K562 (cell line): ENCODE data around the gene CAPN10. TPM values are rescaled to one million over a fixed set of nuclear protein-coding genes. Genes with fewer than 3 reads are reported as not detected.

ENCODE experiments used
- ATAC-seq: fragments of 200-7000 bp; cut with Tn5 transposase; 3 replicates; pipeline ENCODE4 v1.9.1; 2020; ENCODE audit warnings: moderate library complexity
- BruUV-seq: library from RNA; stranded (reverse); fragments of 400-500 nt; replicated peaks from 2 replicates; lab custom pipeline; 2021; lab: Mats Ljungman, UMichigan
- CTCF ChIA-PET: fragments of 300-600 bp; formaldehyde crosslinking; extraction: SDS; loops from one replicate; lab custom pipeline; 2021; ENCODE audit warnings: low intra/inter-chr PET ratio; lab: Yijun Ruan, JAX
- POLR2A ChIA-PET: fragments of 300-600, 350-650 bp; sonication (Branson Sonifier 250); formaldehyde crosslinking; extraction: SDS; loops from one replicate; lab custom pipeline; 2021; ENCODE audit warnings: antibody characterized with exemption, inconsistent platforms; lab: Yijun Ruan, JAX
- DNase-seq, 4 experiments: peaks; one replicate each; pipeline versions ENCODE4 v3.0.0 to v3.0.0-alpha.2; 2011 to 2018; ENCODE audit warnings: low spot score in 3 of 4, mixed read lengths in 3 of 4; ENCODE audit errors: extremely low read depth in 1 of 4
- FAIRE-seq: peaks from 2 replicates; lab custom pipeline; 2011; peaks lifted over from hg19 to GRCh38; lab: Jason Lieb, UNC
- H2AFZ ChIP-seq: 2 replicates; pipeline ENCODE4 v1.6.0; 2011; ENCODE audit warnings: low read depth, low read length, control low read depth, inconsistent platforms
- H3K27ac ChIP-seq: fragments of 200-600 bp; 3 replicates; pipeline ENCODE4 v1.8.0; 2011; ENCODE audit warnings: low read depth, mild to moderate bottlenecking, control low read depth, inconsistent platforms, low read length, moderate library complexity, mixed read lengths; ENCODE audit errors: extremely low read depth
- H3K27me3 ChIP-seq, 2 experiments: fragments of 300-600 bp in 1 of 2; 2 replicates in 1 of 2; 3 replicates in 1 of 2; pipeline versions ENCODE4 v1.6.0 to v1.8.0; 2011; ENCODE audit warnings: inconsistent platforms in 2 of 2, low read length in 2 of 2, mild to moderate bottlenecking in 1 of 2, mixed read lengths in 1 of 2, moderate library complexity in 1 of 2; ENCODE audit not compliant: control insufficient read depth in 2 of 2, insufficient read depth in 2 of 2
- H3K36me3 ChIP-seq: fragments of 300-600 bp; 3 replicates; pipeline ENCODE4 v1.8.0; 2011; ENCODE audit warnings: mild to moderate bottlenecking, low read length, inconsistent platforms; ENCODE audit not compliant: control insufficient read depth, insufficient read depth
- H3K4me1 ChIP-seq, 2 experiments: fragments of 200-600 bp in 1 of 2; replicated peaks in 1 of 2; 2 replicates in 1 of 2; 3 replicates in 1 of 2; pipeline versions ENCODE4 v1.5.1 to v1.8.0; 2011; ENCODE audit warnings: inconsistent platforms in 2 of 2, low read length in 2 of 2, mild to moderate bottlenecking in 1 of 2, mixed read lengths in 1 of 2, moderate library complexity in 1 of 2; ENCODE audit not compliant: control insufficient read depth in 2 of 2, insufficient read depth in 2 of 2
- H3K4me2 ChIP-seq: 2 replicates; pipeline ENCODE4 v1.6.1; 2011; ENCODE audit warnings: low read length, control low read depth, inconsistent platforms, mixed read lengths; ENCODE audit not compliant: insufficient read depth
- H3K4me3 ChIP-seq: fragments of 200-600 bp; sonication (generic), shearing (Covaris generic); 2 replicates; pipeline ENCODE4 v1.5.1; 2016; ENCODE audit warnings: control low read depth, inconsistent platforms
- H3K79me2 ChIP-seq: fragments of 200-600 bp; 3 replicates; pipeline ENCODE4 v1.8.0; 2011; ENCODE audit warnings: low read length, inconsistent platforms; ENCODE audit not compliant: control insufficient read depth, insufficient read depth
- H3K9ac ChIP-seq, 2 experiments: 2 replicates each; pipeline versions ENCODE4 v1.6.0 to v1.6.1; 2011; ENCODE audit warnings: low read depth in 2 of 2, low read length in 2 of 2, control low read depth in 1 of 2, inconsistent platforms in 1 of 2, mild to moderate bottlenecking in 1 of 2, mixed read lengths in 1 of 2; ENCODE audit not compliant: insufficient read depth in 1 of 2
- H3K9me1 ChIP-seq: one replicate; pipeline ENCODE4 v1.6.0; 2011; ENCODE audit warnings: inconsistent platforms, mild to moderate bottlenecking, low read length, moderate library complexity; ENCODE audit not compliant: control insufficient read depth, insufficient read depth
- H3K9me3 ChIP-seq: replicated peaks from 2 replicates; pipeline ENCODE4 v1.5.1; 2011; ENCODE audit warnings: low read depth, low read length, inconsistent platforms; ENCODE audit not compliant: control insufficient read depth, insufficient read depth
- H4K20me1 ChIP-seq: replicated peaks from 2 replicates; pipeline ENCODE4 v1.6.1; 2011; ENCODE audit warnings: low read length, inconsistent platforms, mixed read lengths; ENCODE audit not compliant: control insufficient read depth, insufficient read depth
- ATF7 ChIP-seq: fragments of 450-650 bp; IDR thresholded peaks from 2 replicates; pipeline ENCODE4 v1.7.1; 2014; ENCODE audit warnings: mild to moderate bottlenecking, moderate library complexity
- ETV6 ChIP-seq, 3 experiments: fragments of 150-350 bp in 1 of 3; sonication (generic) in 1 of 3; formaldehyde crosslinking in 1 of 3; IDR thresholded peaks; 2 replicates each; pipeline versions ENCODE4 v1.6.1 to v1.8.0; 2014 to 2022; ENCODE audit warnings: borderline replicate concordance in 2 of 3, low read depth in 2 of 3, antibody characterized with exemption in 1 of 3, low read length in 1 of 3, mild to moderate bottlenecking in 1 of 3, missing genetic modification reagents in 1 of 3
- HDAC2 ChIP-seq: fragments of 450-650 bp; IDR thresholded peaks from 2 replicates; pipeline ENCODE4 v1.6.1; 2016; ENCODE audit warnings: mild to moderate bottlenecking
- MIER1 ChIP-seq: fragments of 450-650 bp; IDR thresholded peaks from 2 replicates; pipeline ENCODE4 v1.6.1; 2016; ENCODE audit warnings: antibody characterized with exemption, mild to moderate bottlenecking, low read depth
- MTA1 ChIP-seq: fragments of 450-650 bp; IDR thresholded peaks from 2 replicates; pipeline ENCODE4 v1.6.1; 2017; ENCODE audit warnings: borderline replicate concordance
- PTTG1 ChIP-seq: fragments of 450-650 bp; IDR thresholded peaks from 2 replicates; pipeline ENCODE4 v1.6.1; 2016; ENCODE audit warnings: low read depth, mild to moderate bottlenecking, missing genetic modification characterization, missing compliant biosample characterization
- RUNX1 ChIP-seq: sonication (generic); IDR thresholded peaks from 2 replicates; pipeline ENCODE4 v1.6.1; 2016; ENCODE audit warnings: antibody characterized with exemption, low read depth
- SMARCC2 ChIP-seq: fragments of 450-650 bp; IDR thresholded peaks from 2 replicates; pipeline ENCODE4 v1.6.1; 2017; ENCODE audit warnings: antibody characterized with exemption, moderate library complexity, mild to moderate bottlenecking, low read depth
- WGBS: fragments of 100-300 bp; shearing (Covaris generic); methylation state at CpG from one replicate; pipeline ENCODE4 v1.1.6; 2016; ENCODE audit warnings: low coverage, mixed read lengths; ENCODE audit not compliant: insufficient coverage; ENCODE audit errors: missing lambda C conversion rate; 5-methylcytosine and 5-hydroxymethylcytosine counted together
- in situ Hi-C: fragments of 300-500 bp; cut with MboI; formaldehyde crosslinking; loops from 4 replicates; pipeline ENCODE4 v1.15.0; 2018; ENCODE audit warnings: inconsistent platforms, mixed read lengths
- intact Hi-C: fragments of 100-400 bp; cut with micrococcal nuclease; formaldehyde crosslinking; loops from 2 replicates; pipeline ENCODE4 v1.14.2; 2022
- polyA plus RNA-seq, 8 experiments: library from polyadenylated mRNA; depleted of rRNA in 4 of 8; stranded (reverse) in 5 of 8; unstranded in 3 of 8; fragments of >200 nt; fragmentation: Nextera tagmentation in 2 of 8; fragmentation: Illumina TruSeq in 1 of 8; extraction: Ambion mirVana in 2 of 8; extraction: Trizol in 1 of 8; gene quantifications; 2 replicates each; pipeline versions ENCODE4 v1.2.1 to v1.2.3, GENCODE V29; 2011 to 2014; ENCODE audit warnings: inconsistent platforms in 1 of 8, missing spikeins in 1 of 8
- total RNA-seq, 7 experiments: library from RNA; depleted of rRNA in 6 of 7; stranded (reverse); fragments of >200 nt in 6 of 7; fragmentation: Illumina TruSeq in 2 of 7; extraction: Trizol in 2 of 7; gene quantifications; 2 replicates each; pipeline versions ENCODE4 v1.2.1 to v1.2.3, GENCODE V29; 2011 to 2021; ENCODE audit warnings: low replicate concordance in 1 of 7
- TF ChIP-seq, protein P1 (sequence below): fragments of 450-650 bp; IDR thresholded peaks from 2 replicates; pipeline ENCODE4 v1.6.1; 2016
- TF ChIP-seq, protein P2 (sequence below), 2 experiments: fragments of 450-650 bp; formaldehyde crosslinking in 1 of 2; IDR thresholded peaks; 2 replicates each; pipeline versions ENCODE4 v1.4.0 to v1.6.1; 2014 to 2020; ENCODE audit warnings: mild to moderate bottlenecking in 2 of 2, borderline replicate concordance in 1 of 2, low read depth in 1 of 2

Gene CAPN10
- total and polyA plus RNA-seq, 9 of the 15 experiments (the other 6 are each of a cell fraction or from before 2014, with no cell fraction given): 0.08 to 26.1 (median 8.4) TPM

DNA sequence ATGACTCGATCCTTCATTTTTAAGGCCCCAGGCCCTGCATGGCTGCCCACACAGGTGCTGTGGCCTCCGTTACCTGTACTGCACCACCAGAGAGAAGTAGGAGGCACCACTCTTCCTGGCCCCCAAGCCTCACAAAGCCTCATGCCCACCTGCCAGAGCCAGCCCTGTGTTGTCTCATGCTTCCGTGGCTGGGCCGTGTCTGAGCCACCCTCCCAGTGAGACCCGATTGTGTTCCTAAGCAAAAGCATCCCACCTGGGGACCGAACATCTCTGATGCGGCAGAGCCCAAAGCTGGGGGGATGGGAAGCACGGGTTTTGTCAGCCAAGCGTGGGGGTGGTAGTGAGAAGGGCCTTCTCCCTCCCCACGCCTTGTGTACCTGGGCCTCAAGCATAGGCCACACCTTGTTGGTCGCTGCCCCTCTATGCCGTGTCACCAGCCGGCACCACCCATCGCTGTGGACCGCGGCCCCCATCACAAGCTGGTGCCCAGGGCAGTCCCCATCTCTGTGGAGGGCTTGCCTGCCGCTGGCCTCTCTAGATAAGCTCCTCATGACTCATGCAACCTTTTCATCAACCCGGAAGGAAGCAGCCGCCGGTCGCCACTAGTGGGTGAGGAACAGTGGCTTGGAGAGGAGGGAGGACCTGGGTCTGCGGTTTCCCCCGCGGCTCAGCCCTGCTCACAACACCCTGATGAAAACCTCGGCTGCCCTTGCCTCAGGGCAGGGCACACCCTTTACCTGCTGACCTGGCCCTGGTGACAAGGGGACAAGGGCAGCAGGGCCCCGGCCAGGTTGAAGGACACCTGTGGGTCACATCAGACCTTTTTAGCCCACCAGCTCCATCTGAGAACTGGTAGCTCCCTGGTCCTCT is 21.0 kb upstream of the CAPN10 start:
- H3K4me3 ChIP-seq: peak overlapping the region; percentile 35
- H3K79me2 ChIP-seq: peaks cover 75% of the 10 kb centered on the region
- H2AFZ ChIP-seq: 0 out of 2 replicates have a peak overlapping the region, but pooled peaks have one; percentile 44
- H4K20me1 ChIP-seq: no peaks in the 10 kb centered on the region
- peak overlapping the region; percentile 84 for H3K4me2 ChIP-seq
- FAIRE-seq (peak; percentile 95), ATAC-seq (peak; percentile 70), DNase-seq (peak; percentile 44 to 94 (median 66))
- peaks cover 40 to 72% of the 10 kb centered on the region in 2 experiments for H3K4me1 ChIP-seq
- TSS peak; percentile 9 for BruUV-seq
- ChIA-PET CTCF (no interaction called here), POLR2A (interaction anchor here (0.6 to 4.6 kb wide), 10 partner anchors 11 to 443 kb away, joined by 3 to 26 read pairs (median 3); partner anchors contain the start of gene CAPN10)
- H3K27ac ChIP-seq: peak overlapping the region; percentile 98
- H3K36me3 ChIP-seq: peaks cover 19% of the 10 kb centered on the region
- no peaks in the 10 kb centered on the region for H3K9me3 ChIP-seq
- in situ Hi-C loops (no loop called here), intact Hi-C loops (loop anchor here (1.0 to 10.0 kb wide), 2 partner anchors 39 to 51 kb away; no protein-coding TSS in a partner anchor)
- peak overlapping the region; percentile 92 to 93 for H3K9ac ChIP-seq
- no peaks in the 10 kb centered on the region for H3K27me3 ChIP-seq
- 0% methylated on average over 15 of the region's 26 CpGs for WGBS
- no peaks in the 10 kb centered on the region for H3K9me1 ChIP-seq
- TF ChIP-seq MIER1 (no peak), RUNX1 (peak; percentile 58; the same call in 1 of the 2 replicates), ETV6 (IDR thresholded peaks at IDR 0.05; ENCODE audit: borderline replicate concordance in 1 of 2, low read depth in 2 of 2, low read length in 1 of 2) (peak; percentile 56 to 59; a peak in 2 of 4 replicates), ETV6 (CRISPR knock-in tag; IDR thresholded peaks at IDR 0.05; ENCODE audit: borderline replicate concordance) (no peak), PTTG1 (tag) (no peak), HDAC2 (peak; percentile 87), SMARCC2 (peak; percentile 74; the same call in 1 of the 2 replicates), ATF7 (peak; percentile 84), MTA1 (no peak)
- TF ChIP-seq, protein P1, sequence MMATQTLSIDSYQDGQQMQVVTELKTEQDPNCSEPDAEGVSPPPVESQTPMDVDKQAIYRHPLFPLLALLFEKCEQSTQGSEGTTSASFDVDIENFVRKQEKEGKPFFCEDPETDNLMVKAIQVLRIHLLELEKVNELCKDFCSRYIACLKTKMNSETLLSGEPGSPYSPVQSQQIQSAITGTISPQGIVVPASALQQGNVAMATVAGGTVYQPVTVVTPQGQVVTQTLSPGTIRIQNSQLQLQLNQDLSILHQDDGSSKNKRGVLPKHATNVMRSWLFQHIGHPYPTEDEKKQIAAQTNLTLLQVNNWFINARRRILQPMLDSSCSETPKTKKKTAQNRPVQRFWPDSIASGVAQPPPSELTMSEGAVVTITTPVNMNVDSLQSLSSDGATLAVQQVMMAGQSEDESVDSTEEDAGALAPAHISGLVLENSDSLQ: peak; percentile 31; the same call in 1 of the 2 replicates
- TF ChIP-seq, protein P2, sequence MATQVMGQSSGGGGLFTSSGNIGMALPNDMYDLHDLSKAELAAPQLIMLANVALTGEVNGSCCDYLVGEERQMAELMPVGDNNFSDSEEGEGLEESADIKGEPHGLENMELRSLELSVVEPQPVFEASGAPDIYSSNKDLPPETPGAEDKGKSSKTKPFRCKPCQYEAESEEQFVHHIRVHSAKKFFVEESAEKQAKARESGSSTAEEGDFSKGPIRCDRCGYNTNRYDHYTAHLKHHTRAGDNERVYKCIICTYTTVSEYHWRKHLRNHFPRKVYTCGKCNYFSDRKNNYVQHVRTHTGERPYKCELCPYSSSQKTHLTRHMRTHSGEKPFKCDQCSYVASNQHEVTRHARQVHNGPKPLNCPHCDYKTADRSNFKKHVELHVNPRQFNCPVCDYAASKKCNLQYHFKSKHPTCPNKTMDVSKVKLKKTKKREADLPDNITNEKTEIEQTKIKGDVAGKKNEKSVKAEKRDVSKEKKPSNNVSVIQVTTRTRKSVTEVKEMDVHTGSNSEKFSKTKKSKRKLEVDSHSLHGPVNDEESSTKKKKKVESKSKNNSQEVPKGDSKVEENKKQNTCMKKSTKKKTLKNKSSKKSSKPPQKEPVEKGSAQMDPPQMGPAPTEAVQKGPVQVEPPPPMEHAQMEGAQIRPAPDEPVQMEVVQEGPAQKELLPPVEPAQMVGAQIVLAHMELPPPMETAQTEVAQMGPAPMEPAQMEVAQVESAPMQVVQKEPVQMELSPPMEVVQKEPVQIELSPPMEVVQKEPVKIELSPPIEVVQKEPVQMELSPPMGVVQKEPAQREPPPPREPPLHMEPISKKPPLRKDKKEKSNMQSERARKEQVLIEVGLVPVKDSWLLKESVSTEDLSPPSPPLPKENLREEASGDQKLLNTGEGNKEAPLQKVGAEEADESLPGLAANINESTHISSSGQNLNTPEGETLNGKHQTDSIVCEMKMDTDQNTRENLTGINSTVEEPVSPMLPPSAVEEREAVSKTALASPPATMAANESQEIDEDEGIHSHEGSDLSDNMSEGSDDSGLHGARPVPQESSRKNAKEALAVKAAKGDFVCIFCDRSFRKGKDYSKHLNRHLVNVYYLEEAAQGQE (IDR thresholded peaks at IDR 0.05; ENCODE audit: borderline replicate concordance): peak; percentile 18; the same call in 1 of the 2 replicates
- TF ChIP-seq, protein P2 (CRISPR knock-in tag; IDR thresholded peaks at IDR 0.05; ENCODE audit: low read depth): no peak; the same call in 1 of the 2 replicates
